ENCODE results near the gene PBX4. TPM values are rescaled to one million over a fixed set of nuclear protein-coding genes. Genes with fewer than 3 reads are reported as not detected.

The PBX4 gene
- polyA plus RNA-seq, 1 donor, result 6.1 TPM

GRCh38 chr19:19540064-19540714 is 78.3 kb downstream of the PBX4 start:
- DNase-seq, result peak; percentile 54

GRCh38 chr19:19539698-19540063 is 78.8 kb downstream of the PBX4 start:
- no peak for DNase-seq

DNA sequence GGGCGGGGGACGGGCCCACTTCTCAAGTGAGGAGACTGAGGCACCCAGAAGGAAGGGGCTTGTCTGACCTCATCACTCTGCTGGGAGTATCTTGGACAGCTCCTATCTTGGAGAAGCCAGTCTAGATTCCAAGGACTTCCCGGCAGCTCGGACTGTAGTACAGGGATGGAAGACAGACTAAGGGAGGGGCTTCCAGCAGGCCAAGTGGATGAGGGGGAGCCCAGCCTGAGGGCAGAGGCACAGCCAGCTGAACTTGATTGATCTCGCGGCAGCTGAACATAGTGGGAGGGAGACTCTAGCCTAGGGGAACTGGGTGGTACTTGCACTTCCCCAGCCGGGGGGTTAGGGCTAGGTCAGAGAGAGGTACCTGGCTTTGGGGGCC is 79.7 kb downstream of the PBX4 start:
- DNase-seq, result no peak

DNA sequence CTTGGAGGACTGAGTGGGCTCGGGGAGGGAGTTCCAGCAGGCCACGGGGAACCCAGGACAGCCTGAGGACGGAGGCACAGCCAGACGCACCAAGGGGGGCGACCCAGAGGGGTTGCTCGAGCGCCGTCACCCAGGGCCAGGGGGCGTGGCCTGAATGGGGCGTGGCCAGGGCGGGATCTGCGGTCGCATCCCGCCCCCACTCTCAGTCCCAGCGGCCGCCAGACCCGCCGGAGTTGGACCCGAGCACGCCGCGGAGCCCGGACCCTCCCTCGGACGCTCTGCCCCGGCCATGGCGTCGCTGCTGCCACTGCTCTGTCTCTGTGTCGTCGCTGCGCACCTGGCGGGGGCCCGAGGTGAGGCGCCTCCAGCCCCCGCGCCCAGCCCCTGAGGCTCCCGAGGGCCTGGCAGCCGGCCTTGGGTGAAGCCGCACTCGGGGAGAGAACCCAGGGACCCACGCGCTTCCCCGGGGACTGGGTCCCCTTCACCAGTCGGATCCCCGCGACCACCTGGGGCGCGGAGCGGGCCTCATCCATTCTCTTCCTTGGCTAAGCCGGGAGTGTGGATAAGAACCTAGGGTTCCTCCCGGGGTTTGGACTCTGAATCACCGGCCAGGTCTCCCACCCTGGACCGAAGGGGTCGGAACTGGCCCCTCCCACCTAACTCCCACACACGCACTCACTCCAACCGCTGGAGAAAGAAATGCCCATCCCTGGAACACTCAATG is 80.3 kb downstream of the PBX4 start, which contains the start of gene CILP2:
CILP2 (plus strand) TSS at position 205 of the 724 bp plus-strand sequence; CDS start at position 290, 85 bp downstream.
- no peak for DNase-seq

- DNase-seq, result no peak
These were observed 81.1 kb downstream of the PBX4 start for GRCh38 chr19:19537075-19538048.

DNA sequence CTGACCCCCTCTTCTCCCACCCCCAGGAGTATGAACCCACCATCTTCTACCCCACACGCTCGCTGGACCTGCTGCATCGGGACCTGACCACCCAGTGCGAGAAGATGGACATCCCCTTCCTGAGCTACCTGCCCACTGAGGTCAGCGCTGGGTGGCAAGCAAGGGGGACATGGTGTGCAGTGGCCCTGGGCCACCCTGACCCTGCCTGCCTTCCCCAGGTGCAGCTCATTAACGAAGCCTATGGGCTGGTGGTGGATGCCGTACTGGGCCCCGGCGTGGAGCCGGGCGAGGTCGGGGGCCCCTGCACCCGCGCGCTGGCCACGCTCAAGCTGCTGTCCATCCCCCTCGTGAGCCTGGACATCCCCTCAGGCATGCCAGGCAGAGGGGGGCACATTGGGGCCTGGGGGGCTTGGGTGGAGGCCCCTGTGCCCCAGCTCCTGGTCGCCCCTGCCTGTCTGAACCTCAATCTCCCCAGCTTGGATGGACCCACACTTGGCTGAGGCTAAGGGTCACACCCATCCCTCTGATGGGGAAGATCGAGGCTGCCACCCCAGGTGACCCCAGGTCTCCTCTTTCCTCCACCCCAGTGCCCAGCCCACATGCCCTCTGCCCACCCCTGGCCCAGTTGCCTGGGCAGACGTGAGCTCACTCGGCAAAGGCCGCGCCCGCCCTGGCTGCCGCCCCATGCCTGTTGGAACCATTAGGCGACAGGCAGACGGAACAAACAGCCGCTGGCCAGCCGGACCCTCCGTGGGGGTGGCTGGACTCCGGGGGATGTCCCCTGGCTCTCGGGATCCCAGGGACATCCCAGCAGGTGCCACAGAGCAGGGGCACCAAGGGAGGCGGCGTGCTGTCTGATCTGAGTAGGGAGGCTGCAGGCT is 82.9 kb downstream of the PBX4 start:
- no peak for DNase-seq

- no peak for DNase-seq
These were observed 83.8 kb downstream of the PBX4 start for GRCh38 chr19:19534556-19535265.

GRCh38 chr19:19533841-19534240 is 84.6 kb downstream of the PBX4 start:
- no peak for DNase-seq

DNA sequence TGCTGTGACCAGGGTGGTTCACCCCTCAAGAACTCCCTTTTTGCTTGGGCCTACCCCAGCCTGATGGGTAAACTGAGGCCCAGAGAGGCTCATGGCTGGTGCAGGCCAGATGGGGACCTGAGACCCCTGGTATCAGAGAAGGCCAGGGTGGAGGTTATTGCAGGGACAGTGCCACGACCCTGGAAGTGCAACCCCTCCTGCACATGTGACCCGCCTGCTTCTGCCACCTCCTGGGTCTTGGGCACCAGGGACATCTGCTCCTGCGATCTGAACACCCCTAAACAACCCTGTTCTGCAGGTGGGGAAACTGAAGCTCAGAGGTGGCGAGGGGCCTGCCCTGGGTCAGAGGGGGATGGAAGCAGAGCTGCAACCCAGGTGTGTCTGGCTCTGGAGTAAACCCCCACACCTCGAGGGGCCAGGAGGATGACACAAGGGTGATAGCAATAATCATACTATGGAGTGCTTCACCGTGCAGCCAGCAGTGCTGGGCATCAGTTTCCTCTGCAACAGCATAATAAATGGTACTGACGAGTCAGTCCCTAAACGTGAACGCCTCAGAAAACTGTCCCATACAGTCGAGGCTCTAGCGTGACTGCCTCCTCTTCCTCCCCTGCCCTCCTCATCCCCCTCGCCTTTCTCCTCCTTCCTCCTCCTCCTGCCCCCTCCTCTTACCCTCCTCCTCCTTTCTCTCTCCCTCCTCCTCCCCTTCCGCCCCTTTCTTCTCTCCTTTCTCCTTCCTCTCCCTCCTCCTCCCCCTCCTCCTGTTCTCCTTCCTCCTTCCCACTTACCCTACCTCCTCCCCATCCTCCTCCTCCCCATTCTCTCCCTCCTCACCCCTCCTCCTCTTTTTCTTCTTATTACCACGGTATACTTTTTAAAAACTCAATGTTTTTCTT is 85.4 kb downstream of the PBX4 start:
- DNase-seq, result no peak

GRCh38 chr19:19531951-19532805 is 86.3 kb downstream of the PBX4 start:
- DNase-seq, result peak; percentile 68

GRCh38 chr19:19530889-19531288 is 87.6 kb downstream of the PBX4 start:
- DNase-seq, result no peak

- DNase-seq, result no peak
These were observed 88.1 kb downstream of the PBX4 start for GRCh38 chr19:19530423-19530804.

- DNase-seq, result no peak
These were observed 88.6 kb downstream of the PBX4 start for GRCh38 chr19:19529783-19530422.

DNA sequence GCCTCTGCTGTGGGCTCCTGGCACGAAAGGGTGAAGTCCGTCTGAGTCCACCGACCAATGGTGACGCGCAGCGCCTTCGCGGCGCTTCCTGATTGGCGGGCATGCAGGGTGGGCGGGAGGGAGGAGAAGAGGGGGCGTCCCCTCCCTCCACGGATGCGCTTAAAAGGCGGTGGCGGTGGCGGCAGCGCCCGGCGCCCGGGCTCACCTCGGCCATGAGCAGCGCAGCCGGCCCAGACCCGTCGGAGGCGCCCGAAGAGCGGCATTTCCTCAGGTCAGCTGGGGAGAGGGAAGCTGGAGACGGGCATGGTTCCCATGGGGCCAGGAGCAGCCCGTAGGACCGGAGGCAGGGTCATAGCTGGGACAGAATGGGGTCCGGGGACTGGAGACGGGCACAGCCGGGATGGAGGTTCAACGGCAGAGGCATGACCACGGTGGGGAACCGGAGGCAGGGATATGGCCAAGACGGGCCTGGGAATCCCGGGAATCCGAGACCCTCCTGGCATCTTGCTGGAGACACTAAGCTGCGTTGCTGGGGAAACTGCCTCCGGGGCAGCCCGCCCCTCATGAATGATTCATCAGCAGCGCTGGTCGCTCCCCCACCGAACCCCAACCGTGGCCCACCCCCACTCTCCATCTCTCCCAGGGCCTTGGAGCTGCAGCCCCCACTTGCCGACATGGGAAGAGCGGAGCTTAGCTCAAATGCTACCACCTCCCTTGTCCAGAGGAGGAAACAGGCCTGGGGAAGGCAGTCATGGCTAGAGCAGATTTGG is 89.6 kb downstream of the PBX4 start, which contains the start of gene YJEFN3:
YJEFN3 (plus strand) TSS at position 191 of the 770 bp plus-strand sequence; CDS start at position 213, 22 bp downstream.
- DNase-seq, result no peak

GRCh38 chr19:19527674-19528625 is 90.5 kb downstream of the PBX4 start:
- DNase-seq, result no peak

- no peak for DNase-seq
These were observed 91.2 kb downstream of the PBX4 start for GRCh38 chr19:19527371-19527656.

All from left kidney (tissue), 2 donors.